Peyer's patch (tissue), 4 donors: ENCODE data around the gene AK5.

ENCODE experiments used
- POLR2A ChIP-seq, 2 donors: fragments of 450-650 bp; IDR thresholded peaks; one replicate each; pipeline ENCODE4 v1.5.1; 2017; ENCODE audit warnings: antibody characterized with exemption in 2 of 2, mild to moderate bottlenecking in 2 of 2, moderate library complexity in 2 of 2
- TF ChIP-seq, protein P1 (sequence below), 6 experiments: fragments of 450-650 bp in 4 of 6; fragments of 200-600 bp in 2 of 6; sonication (generic) in 1 of 6; IDR thresholded peaks; one replicate each; pipeline ENCODE4 v1.5.1; 2017 to 2019; ENCODE audit warnings: antibody characterized with exemption in 6 of 6, mild to moderate bottlenecking in 3 of 6, moderate library complexity in 1 of 6

DNA sequence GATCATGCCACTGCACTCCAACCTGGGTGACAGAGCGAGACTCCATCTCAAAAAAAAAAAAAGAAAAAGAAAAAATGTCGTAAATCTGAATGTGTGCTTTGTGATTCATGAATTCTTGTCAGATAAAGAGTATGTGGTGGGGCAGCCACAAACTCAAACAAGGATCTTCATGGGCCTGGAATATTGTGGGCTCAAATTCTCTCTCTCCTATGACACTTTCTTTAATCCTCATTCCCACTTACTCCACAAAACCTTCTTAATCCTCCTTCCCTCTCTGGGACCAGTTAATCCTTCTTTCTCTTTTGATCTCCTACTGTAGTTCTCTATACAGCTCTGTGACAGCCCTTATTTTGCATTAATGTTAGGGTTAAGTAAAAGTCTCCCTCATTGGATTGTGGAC is 112.3 kb downstream of the AK5 start:
- TF ChIP-seq, protein P1, sequence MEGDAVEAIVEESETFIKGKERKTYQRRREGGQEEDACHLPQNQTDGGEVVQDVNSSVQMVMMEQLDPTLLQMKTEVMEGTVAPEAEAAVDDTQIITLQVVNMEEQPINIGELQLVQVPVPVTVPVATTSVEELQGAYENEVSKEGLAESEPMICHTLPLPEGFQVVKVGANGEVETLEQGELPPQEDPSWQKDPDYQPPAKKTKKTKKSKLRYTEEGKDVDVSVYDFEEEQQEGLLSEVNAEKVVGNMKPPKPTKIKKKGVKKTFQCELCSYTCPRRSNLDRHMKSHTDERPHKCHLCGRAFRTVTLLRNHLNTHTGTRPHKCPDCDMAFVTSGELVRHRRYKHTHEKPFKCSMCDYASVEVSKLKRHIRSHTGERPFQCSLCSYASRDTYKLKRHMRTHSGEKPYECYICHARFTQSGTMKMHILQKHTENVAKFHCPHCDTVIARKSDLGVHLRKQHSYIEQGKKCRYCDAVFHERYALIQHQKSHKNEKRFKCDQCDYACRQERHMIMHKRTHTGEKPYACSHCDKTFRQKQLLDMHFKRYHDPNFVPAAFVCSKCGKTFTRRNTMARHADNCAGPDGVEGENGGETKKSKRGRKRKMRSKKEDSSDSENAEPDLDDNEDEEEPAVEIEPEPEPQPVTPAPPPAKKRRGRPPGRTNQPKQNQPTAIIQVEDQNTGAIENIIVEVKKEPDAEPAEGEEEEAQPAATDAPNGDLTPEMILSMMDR (IDR thresholded peaks at IDR 0.05): no peak
- TF ChIP-seq POLR2A (IDR thresholded peaks at IDR 0.05): no peak
